A549 (cell line): Measurements from ENCODE around the gene MAGEA1. TPM values are rescaled to one million over a fixed set of nuclear protein-coding genes. Genes with fewer than 3 reads are reported as not detected.

Experiments used
- ATAC-seq, 2 experiments: fragments of 200-7000 bp in 1 of 2; fragments of >200 bp in 1 of 2; cut with Nextera tagmentation in 1 of 2; cut with Tn5 transposase in 1 of 2; 3 replicates each; pipeline versions ENCODE4 v1.8.0 to v1.9.1; 2018 to 2020; ENCODE audit warnings: mild to moderate bottlenecking in 1 of 2, moderate library complexity in 1 of 2
- CTCF ChIA-PET: fragments of 300-600 bp; sonication (Branson Sonifier 250); formaldehyde crosslinking; extraction: SDS; loops from one replicate; lab custom pipeline; 2021; ENCODE audit warnings: antibody characterized with exemption, inconsistent platforms; lab: Yijun Ruan, JAX
- POLR2A ChIA-PET: fragments of 350-600 bp; formaldehyde crosslinking; extraction: SDS; loops from one replicate; lab custom pipeline; 2021; ENCODE audit warnings: antibody characterized with exemption, inconsistent platforms; lab: Yijun Ruan, JAX
- DNase-seq, 2 experiments: peaks; one replicate each; pipeline versions ENCODE4 v3.0.0 to v3.0.0-alpha.2; 2011 to 2016; ENCODE audit warnings: low read depth in 1 of 2, low spot score in 1 of 2
- FAIRE-seq: peaks from 2 replicates; lab custom pipeline; 2011; peaks lifted over from hg19 to GRCh38; lab: Jason Lieb, UNC
- H3K27ac ChIP-seq, 2 experiments: fragments of >200 bp; sonication (Bioruptor Twin); formaldehyde crosslinking; 3 replicates each; pipeline ENCODE4 v1.5.1; 2016 to 2017
- H3K4me1 ChIP-seq: fragments of >200 bp; sonication (Bioruptor Twin); formaldehyde crosslinking; 3 replicates; pipeline ENCODE4 v1.6.1; 2016
- H3K4me2 ChIP-seq: fragments of >200 bp; sonication (Bioruptor Twin); formaldehyde crosslinking; 3 replicates; pipeline ENCODE4 v1.6.1; 2016
- H3K4me3 ChIP-seq: fragments of >200 bp; sonication (Bioruptor Twin); formaldehyde crosslinking; 3 replicates; pipeline ENCODE4 v1.5.1; 2016
- H3K9me3 ChIP-seq: fragments of >200 bp; sonication (Bioruptor Twin); formaldehyde crosslinking; 3 replicates; pipeline ENCODE4 v1.6.1; 2016
- CBX2 ChIP-seq: fragments of 200-600 bp; sonication (generic); IDR thresholded peaks from 2 replicates; pipeline ENCODE4 v1.6.1; 2016; ENCODE audit warnings: low read depth, mild to moderate bottlenecking, borderline replicate concordance
- CTCF ChIP-seq: fragments of >200 bp; sonication (Bioruptor Twin); formaldehyde crosslinking; IDR thresholded peaks from 3 replicates; pipeline ENCODE4 v1.5.1; 2016
- EHMT2 ChIP-seq: fragments of 200-600 bp; sonication (generic); IDR thresholded peaks from 2 replicates; pipeline ENCODE4 v1.6.1; 2016; ENCODE audit warnings: antibody characterized with exemption, low read depth, mild to moderate bottlenecking, moderate library complexity
- ESRRA ChIP-seq: fragments of 150-350 bp; IDR thresholded peaks from 2 replicates; pipeline ENCODE4 v1.6.1; 2014; ENCODE audit warnings: mild to moderate bottlenecking, low read length, borderline replicate concordance
- FOSL2 ChIP-seq, 2 experiments: fragments of 450-650 bp in 1 of 2; fragments of >200 bp in 1 of 2; sonication (Bioruptor Twin) in 1 of 2; formaldehyde crosslinking; IDR thresholded peaks; 2 replicates each; pipeline versions ENCODE4 v1.5.0 to v1.6.1; 2016 to 2020; ENCODE audit warnings: mild to moderate bottlenecking in 1 of 2, moderate library complexity in 1 of 2
- HDAC2 ChIP-seq: fragments of 200-600 bp; sonication (generic); IDR thresholded peaks from 2 replicates; pipeline ENCODE4 v1.6.1; 2016
- HES2 ChIP-seq: fragments of >200 bp; sonication (Bioruptor Twin); formaldehyde crosslinking; IDR thresholded peaks from 2 replicates; pipeline ENCODE4 v1.6.1; 2016
- HEYL ChIP-seq: fragments of 250-450 bp; sonication (Bioruptor Pico); IDR thresholded peaks from 2 replicates; pipeline ENCODE4 v1.8.0; 2021; ENCODE audit warnings: mild to moderate bottlenecking, moderate library complexity
- HOXA7 ChIP-seq: fragments of 250-450 bp; sonication (Bioruptor Pico); IDR thresholded peaks from 2 replicates; pipeline ENCODE4 v1.5.0; 2020; ENCODE audit warnings: mild to moderate bottlenecking, moderate library complexity
- HOXB13 ChIP-seq: fragments of 250-450 bp; sonication (Bioruptor Pico); IDR thresholded peaks from 2 replicates; pipeline ENCODE4 v1.5.0; 2020; ENCODE audit warnings: low read depth, mild to moderate bottlenecking, moderate library complexity
- HOXB5 ChIP-seq: fragments of 250-450 bp; sonication (Bioruptor Pico); IDR thresholded peaks from 2 replicates; pipeline ENCODE4 v1.5.0; 2020; ENCODE audit warnings: mild to moderate bottlenecking, moderate library complexity
- JUN ChIP-seq, 2 experiments: fragments of >200 bp; sonication (Bioruptor Twin); formaldehyde crosslinking; IDR thresholded peaks; 2 replicates in 1 of 2; 3 replicates in 1 of 2; pipeline ENCODE4 v1.6.1; 2016 to 2017
- JUNB ChIP-seq: fragments of >200 bp; sonication (Bioruptor Twin); formaldehyde crosslinking; IDR thresholded peaks from 2 replicates; pipeline ENCODE4 v1.6.1; 2016
- MAFK ChIP-seq: fragments of 450-650 bp; IDR thresholded peaks from 2 replicates; pipeline ENCODE4 v1.6.1; 2014; ENCODE audit not compliant: partially characterized antibody
- MAZ ChIP-seq: fragments of 150-350 bp; IDR thresholded peaks from 2 replicates; pipeline ENCODE4 v1.6.1; 2014; ENCODE audit warnings: antibody characterized with exemption, low read depth, low read length, borderline replicate concordance
- MYC ChIP-seq: IDR thresholded peaks from 2 replicates; pipeline ENCODE4 v1.6.1; 2012; ENCODE audit warnings: mild to moderate bottlenecking, inconsistent platforms, low read length, improper control_type of control experiment, borderline replicate concordance
- NFE2L2 ChIP-seq: fragments of 150-350 bp; conservative IDR thresholded peaks from 2 replicates; pipeline ENCODE4 v1.6.1; 2014; ENCODE audit warnings: low read length
- NPAS2 ChIP-seq: fragments of 250-450 bp; sonication (Bioruptor Pico); IDR thresholded peaks from 2 replicates; pipeline ENCODE4 v1.8.0; 2022; ENCODE audit warnings: mild to moderate bottlenecking, moderate library complexity, borderline replicate concordance
- NR3C1 ChIP-seq: fragments of >200 bp; sonication (Bioruptor Twin); formaldehyde crosslinking; IDR thresholded peaks from 3 replicates; pipeline ENCODE4 v1.6.1; 2017
- POLR2AphosphoS2 ChIP-seq: conservative IDR thresholded peaks from 2 replicates; pipeline ENCODE4 v1.6.1; 2012; ENCODE audit warnings: low read length, improper control_type of control experiment, inconsistent platforms
- RARB ChIP-seq: fragments of 250-450 bp; sonication (Bioruptor Pico); IDR thresholded peaks from 2 replicates; pipeline ENCODE4 v1.8.0; 2021; ENCODE audit warnings: mild to moderate bottlenecking, moderate library complexity
- SREBF2 ChIP-seq: fragments of 450-650 bp; IDR thresholded peaks from 2 replicates; pipeline ENCODE4 v1.6.1; 2014; ENCODE audit warnings: mild to moderate bottlenecking, moderate library complexity
- TP53 ChIP-seq: fragments of 250-450 bp; sonication (Bioruptor Pico); IDR thresholded peaks from 2 replicates; pipeline ENCODE4 v1.5.0; 2021; ENCODE audit warnings: mild to moderate bottlenecking, moderate library complexity
- ZNF302 ChIP-seq: fragments of 250-450 bp; sonication (Bioruptor Pico); IDR thresholded peaks from 2 replicates; pipeline ENCODE4 v1.9.0; 2021; ENCODE audit warnings: inconsistent platforms, mild to moderate bottlenecking, moderate library complexity
- WGBS: methylation state at CpG from one replicate; pipeline ENCODE4 v1.1.6; 2017; ENCODE audit errors: missing lambda C conversion rate; 5-methylcytosine and 5-hydroxymethylcytosine counted together
- polyA plus RNA-seq, 4 experiments: library from polyadenylated mRNA; depleted of rRNA in 3 of 4; stranded (reverse); fragments of >200 nt; fragmentation: RNase III in 1 of 4; extraction: RNeasy Plus Mini Kit Qiagen cat#74134 plus additional on column Dnase treatment in 1 of 4; gene quantifications; 2 replicates in 3 of 4; 3 replicates in 1 of 4; pipeline ENCODE4 v1.2.3, GENCODE V29; 2011 to 2017

Gene MAGEA1
- polyA plus RNA-seq, 2 of the 4 experiments (the other 2 are of a cell fraction) = 0.04 TPM; not detected in 1

- Histone ChIP-seq H3K27ac (no peak overlapping the region), H3K4me1 (no peaks in the 10 kb centered on the region), H3K4me3 (no peak overlapping the region), H3K9me3 (no peaks in the 10 kb centered on the region), H3K4me2 (no peak overlapping the region)
- no peak for ATAC-seq
- WGBS = 0% methylated on average over 2 of the region's 2 CpGs
- ChIA-PET POLR2A (no interaction called here), CTCF (no interaction called here)
- no peak for DNase-seq
- no peak for FAIRE-seq
- TF ChIP-seq ZNF302 (CRISPR knock-in tag) (no peak), MAFK (no peak), NR3C1 (no peak), SREBF2 (no peak), HOXA7 (CRISPR knock-in tag) (no peak), POLR2AphosphoS2 (no peak), HES2 (no peak), HDAC2 (no peak), MYC (no peak), HOXB13 (CRISPR knock-in tag) (no peak), MAZ (no peak), NFE2L2 (no peak), RARB (CRISPR knock-in tag) (no peak)
Observed at GRCh38 chrX:153214934-153215333, 35.9 kb downstream of the MAGEA1 start.

GRCh38 chrX:153216926-153217325 lies 37.8 kb downstream of the MAGEA1 start:
- WGBS = 0% methylated on average over 1 of the region's 1 CpG
- H3K9me3 ChIP-seq = no peaks in the 10 kb centered on the region
- ChIA-PET CTCF (no interaction called here), POLR2A (no interaction called here)
- TF ChIP-seq HEYL (no peak), NPAS2 (CRISPR knock-in tag) (no peak), HOXB5 (CRISPR knock-in tag) (no peak), EHMT2 (no peak), JUNB (no peak), MAZ (no peak), CTCF (no peak), ESRRA (no peak), TP53 (no peak), NR3C1 (no peak), JUN (IDR thresholded peaks at IDR 0.05) (no peak), HOXA7 (CRISPR knock-in tag) (no peak), HDAC2 (no peak), FOSL2 (IDR thresholded peaks at IDR 0.05) (no peak), FOSL2 (CRISPR knock-in tag; IDR thresholded peaks at IDR 0.05) (no peak; the same call in 1 of the 2 replicates), CBX2 (no peak)
- no peak overlapping the region for H3K27ac ChIP-seq
- ATAC-seq (no peak), FAIRE-seq (no peak), DNase-seq (no peak)
- H3K4me3 ChIP-seq = no peak overlapping the region
- no peaks in the 10 kb centered on the region for H3K4me1 ChIP-seq
- H3K4me2 ChIP-seq = no peak overlapping the region
